Brain microvascular endothelial cell (primary cell): Measurements from ENCODE around the gene NEURL3.

Experiments
- DNase-seq: peaks from one replicate; pipeline ENCODE4 v3.0.0-alpha.2; 2020
- H3K27ac ChIP-seq: fragments of 250-450 bp; sonication (Bioruptor Pico); 2 replicates; pipeline ENCODE4 v1.5.1; 2020; ENCODE audit warnings: mild to moderate bottlenecking, moderate library complexity
- H3K27me3 ChIP-seq: fragments of 250-450 bp; sonication (Bioruptor Pico); replicated peaks from 2 replicates; pipeline ENCODE4 v1.5.1; 2020; ENCODE audit warnings: mild to moderate bottlenecking
- H3K36me3 ChIP-seq: fragments of 250-450 bp; sonication (Bioruptor Pico); replicated peaks from 2 replicates; pipeline ENCODE4 v1.5.1; 2020; ENCODE audit warnings: mild to moderate bottlenecking
- H3K4me3 ChIP-seq: 2 replicates; pipeline ENCODE4 v1.5.1; 2011; ENCODE audit warnings: low read depth, mild to moderate bottlenecking, control low read depth, low read length, moderate library complexity
- CTCF ChIP-seq: IDR thresholded peaks from 2 replicates; pipeline ENCODE4 v1.5.1; 2011; ENCODE audit warnings: low read depth, mild to moderate bottlenecking, moderate library complexity, low read length, control low read depth, inconsistent platforms; ENCODE audit errors: missing control alignments
- in situ Hi-C: cut with HindIII; loops from 2 replicates; pipeline ENCODE4 v1.10.0; 2017; ENCODE audit warnings: low sequenced_read_pairs, low pct_ligation_motif_present

Gene NEURL3

GRCh38 chr2:96449174-96449573 is 56.0 kb downstream of the NEURL3 start:
- Histone ChIP-seq H3K27me3 (no peaks in the 10 kb centered on the region), H3K4me3 (no peak overlapping the region), H3K36me3 (no peaks in the 10 kb centered on the region), H3K27ac (no peak overlapping the region)
- no peak for TF ChIP-seq CTCF
- in situ Hi-C loops = no loop called here
- no peak for DNase-seq

- Histone ChIP-seq H3K4me3 (no peak overlapping the region), H3K27me3 (no peaks in the 10 kb centered on the region), H3K27ac (no peak overlapping the region), H3K36me3 (no peaks in the 10 kb centered on the region)
- DNase-seq = no peak
- in situ Hi-C loops = no loop called here
- TF ChIP-seq CTCF = no peak
Measured at GRCh38 chr2:96447726-96448125, 57.4 kb downstream of the NEURL3 start.
